ELR (cell line): ENCODE data around the gene MYO1B.

Experiments
- DNase-seq: peaks from one replicate; pipeline ENCODE4 v3.0.0-alpha.2; 2015; ENCODE audit warnings: low read depth

The MYO1B gene

DNA sequence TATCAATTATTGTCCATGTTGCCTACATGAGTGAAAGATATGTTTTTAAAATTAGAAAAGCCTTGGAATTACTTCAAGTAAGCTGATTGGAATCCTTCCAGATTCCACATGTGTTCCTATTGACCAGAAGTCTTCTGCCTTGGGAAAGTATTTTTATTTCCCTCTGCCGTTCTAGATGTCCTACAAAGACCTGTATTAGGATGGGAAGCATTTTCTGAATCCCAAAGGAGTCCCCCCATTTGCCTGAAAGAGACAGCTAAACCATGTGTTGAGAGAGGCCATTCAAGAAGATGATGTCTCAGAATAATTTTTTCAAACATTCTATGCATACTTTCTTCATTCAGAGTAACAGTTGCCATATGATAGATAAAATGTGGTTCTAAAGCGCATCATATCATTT lies 19.0 kb upstream of the MYO1B start:
- no peak for DNase-seq

DNA sequence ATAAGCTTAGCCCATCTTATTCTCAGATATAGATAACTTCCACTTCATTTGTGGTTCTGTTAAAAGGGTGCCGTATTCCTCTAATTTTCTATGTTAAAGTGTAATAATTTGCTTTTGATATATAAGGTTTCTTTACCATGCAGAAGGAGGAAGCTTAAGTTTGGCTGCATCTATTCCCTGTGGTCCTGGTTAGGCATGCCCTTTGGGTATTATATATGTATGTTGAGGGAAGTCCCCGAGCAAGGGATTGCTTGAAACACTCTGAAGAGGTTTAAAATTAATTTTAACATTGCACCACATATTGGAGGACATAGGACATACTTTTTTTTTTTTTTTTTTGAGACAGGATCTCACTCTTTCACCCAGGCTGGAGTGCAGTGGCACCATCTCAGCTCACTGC lies 16.9 kb upstream of the MYO1B start:
- no peak for DNase-seq

DNA sequence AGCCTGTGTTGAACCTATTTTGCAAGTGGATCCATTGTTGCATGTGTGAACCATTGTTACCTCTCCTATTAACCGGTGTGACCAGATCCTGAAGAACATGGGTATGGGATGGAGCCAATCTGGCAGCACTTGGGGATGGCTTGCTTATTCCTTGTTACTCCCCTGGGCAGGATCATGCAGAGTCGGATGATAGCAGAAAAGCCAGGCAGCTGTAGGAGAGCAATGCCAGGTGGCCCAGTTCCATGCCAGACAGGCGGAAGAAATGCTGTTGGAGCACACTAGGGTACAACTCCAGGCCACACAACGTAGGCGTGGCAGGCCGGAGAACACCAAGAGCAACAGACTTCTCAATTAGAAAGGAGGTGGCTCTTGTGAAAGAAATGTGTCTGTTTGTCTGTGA lies 16.3 kb upstream of the MYO1B start:
- no peak for DNase-seq

DNA sequence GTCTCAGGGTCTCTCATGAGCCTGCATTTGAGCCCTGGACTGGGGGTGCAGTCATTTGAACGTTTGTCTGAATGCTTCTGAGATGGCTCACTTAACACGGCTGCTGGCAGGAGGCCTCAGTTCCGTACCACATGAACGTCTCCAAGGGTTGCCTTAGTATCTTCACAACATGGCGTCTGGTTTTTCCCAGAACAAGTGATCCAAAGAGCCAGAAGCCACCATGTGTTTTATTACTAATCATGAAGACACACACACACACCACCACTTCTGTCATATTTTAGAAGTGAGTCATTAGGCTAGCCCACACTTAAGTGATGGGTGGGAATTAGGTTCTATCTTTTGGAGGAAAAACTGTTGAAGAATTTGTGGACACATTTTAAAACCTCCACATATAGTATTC lies 15.0 kb upstream of the MYO1B start:
- DNase-seq: peak; percentile 94

DNA sequence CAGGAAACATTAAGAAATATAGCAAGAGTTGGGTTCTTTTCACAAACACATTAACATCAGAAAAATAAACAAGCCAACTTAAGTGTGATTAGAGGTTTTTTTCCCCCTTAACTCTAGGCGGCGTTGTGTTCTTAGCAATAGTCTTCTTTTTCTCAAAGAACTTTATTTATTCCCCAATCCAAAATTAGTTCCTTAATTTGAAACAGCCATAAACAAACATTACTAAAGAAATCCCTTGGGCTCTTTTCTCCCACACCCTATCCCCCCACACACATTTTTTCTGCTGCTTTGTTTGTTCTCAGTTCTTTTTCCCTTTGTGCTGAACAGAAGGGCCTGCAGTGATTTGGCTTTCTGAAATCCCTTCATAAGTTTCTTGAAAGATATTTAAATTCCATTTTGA lies 13.2 kb upstream of the MYO1B start:
- peak; percentile 61 for DNase-seq

DNA sequence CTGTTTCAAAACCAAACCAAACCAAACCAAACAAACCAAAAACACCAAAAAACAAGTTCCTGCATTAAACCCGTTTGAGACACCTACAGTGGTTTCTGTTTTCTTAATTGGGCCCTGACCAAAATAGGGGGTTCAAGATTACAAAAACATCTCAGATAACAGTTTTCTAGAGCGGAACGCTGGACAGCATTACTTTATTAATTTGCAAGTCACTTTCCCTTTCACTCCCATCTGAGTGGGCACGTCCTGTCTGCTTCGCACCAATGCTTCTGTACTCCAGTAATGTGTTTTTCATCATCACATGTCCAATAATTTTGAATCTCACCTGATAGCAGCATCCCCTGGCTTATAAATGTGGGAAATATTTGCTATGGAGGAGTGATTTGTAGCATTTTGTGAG lies 11.7 kb upstream of the MYO1B start:
- no peak for DNase-seq

DNA sequence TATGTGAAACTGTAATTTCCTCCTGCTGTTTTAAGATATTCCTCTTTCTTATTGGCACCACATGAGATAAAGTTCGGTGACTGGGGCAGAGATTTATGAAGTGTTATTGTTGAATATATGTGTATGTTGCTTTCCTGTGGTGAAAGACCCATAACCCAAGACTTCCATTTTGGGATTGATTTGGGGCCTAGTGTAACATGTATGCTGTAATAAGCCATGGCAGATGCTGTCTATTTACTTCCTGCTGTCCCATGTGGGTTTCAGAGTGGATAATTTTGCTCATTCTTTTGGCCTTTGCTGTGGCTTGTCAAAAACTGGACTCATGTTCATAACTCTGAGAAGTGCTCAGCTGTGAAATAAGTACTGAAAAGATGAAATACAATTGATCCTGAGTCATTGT lies 10.8 kb upstream of the MYO1B start:
- no peak for DNase-seq

DNA sequence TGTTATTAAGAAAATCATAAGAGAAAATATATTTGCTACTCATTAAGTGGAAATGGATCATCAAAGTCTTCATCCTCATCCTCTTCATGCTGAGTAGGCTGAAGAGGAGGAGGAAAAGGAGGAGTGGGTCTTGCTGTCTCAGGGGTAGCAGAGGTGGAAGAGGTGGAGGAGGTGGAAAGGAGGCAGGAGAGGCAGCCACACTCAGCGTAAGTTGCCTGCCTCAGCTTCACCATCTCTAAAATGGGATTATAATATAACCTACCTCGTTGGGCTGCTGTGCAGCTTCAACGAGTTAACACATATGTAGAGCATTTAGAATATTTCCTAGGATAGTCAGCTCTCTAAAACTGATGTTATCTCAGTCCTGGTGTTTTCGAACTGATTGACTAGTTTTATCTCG lies 4.3 kb upstream of the MYO1B start:
- DNase-seq: no peak

DNA sequence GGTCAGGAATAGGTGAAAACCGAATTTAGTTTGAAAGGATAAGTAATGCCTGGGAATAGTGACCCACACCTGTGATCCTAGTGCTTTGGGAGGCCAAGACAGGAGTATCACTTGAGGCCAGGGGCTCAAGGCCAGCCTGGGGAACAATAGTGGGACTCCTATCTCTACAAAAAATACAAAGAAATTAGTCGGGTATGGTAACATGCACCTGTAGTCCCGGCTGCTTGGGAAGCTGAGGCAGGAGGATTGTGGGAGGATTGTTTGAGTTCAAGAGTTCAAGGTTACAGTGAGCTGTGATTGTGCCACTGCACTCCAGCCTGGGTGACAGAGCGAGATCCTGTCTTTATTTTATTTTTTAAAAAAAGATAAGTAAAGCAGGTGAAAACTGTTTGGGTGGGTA lies 3.8 kb upstream of the MYO1B start:
- DNase-seq: no peak

DNA sequence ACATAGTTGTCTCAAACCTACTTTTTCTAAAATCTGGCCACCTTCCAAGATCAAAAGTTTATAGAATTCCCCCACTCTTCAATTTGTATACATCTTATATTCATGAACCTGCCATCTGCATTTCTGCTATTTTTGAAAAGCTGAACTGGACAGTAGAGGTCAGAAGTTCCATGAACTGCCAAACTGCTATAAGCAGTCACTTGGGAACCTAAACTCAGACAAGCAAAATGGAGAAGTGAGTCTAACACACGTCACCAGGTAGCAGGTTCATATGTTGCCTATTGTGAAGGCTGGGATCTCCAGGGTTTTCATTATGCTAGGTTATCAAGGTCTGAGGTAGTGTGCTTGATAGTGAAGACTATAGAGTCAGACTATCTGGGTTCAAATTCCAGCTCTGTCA lies 2.0 kb upstream of the MYO1B start:
- DNase-seq: no peak

DNA sequence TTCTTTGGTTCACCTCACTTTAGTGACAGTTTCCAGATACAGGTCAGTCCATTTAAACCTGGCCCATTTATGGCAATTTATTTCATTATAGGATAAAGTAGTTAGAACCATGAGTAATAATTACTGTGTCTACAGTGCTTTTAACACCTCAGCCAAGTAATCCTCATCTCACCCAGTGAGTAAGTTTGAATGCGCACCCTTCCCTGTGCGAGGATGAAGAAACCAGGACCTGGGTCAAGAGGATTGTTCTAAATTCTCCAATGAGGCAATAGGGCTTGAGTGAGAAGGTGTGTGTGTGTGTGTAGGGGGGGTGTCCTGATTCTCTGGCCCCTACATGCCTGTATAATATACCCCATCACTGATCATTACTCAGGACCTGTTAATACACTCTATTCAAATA lies 854 bp upstream of the MYO1B start:
- no peak for DNase-seq

DNA sequence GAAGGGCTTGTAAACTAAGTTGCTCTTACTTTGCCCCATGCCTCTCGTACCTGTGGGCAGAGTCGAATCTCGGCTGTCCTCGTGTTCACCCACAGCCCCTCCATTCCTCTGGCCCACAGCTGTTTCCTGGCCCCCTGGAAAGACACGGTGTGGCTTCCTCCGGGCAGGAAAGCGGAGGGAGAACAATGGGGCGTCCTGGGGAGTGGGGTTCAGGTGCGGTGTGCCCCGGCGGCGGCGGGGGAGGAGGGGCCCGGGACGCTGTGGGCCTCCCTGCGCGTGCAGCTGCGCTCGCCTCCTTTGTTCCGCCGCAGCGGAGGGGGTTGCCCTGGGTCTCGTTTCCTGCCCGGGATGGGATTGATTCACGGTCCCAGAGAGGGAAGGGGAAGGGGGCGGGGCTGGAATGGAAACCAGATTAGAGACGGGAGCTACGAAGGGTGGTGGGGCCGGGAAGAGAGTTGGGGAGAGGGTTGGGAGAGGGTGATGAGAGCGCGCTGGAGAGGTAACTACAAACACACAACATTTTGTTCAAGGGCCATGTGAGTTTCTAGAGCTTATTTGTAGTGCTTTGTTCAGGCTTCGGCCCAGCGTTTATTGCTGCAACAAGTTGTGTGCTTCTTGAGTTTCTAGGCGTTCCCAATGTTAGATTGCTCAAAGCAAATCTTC lies 796 bp downstream of the MYO1B start:
- peak; percentile 91 for DNase-seq

DNA sequence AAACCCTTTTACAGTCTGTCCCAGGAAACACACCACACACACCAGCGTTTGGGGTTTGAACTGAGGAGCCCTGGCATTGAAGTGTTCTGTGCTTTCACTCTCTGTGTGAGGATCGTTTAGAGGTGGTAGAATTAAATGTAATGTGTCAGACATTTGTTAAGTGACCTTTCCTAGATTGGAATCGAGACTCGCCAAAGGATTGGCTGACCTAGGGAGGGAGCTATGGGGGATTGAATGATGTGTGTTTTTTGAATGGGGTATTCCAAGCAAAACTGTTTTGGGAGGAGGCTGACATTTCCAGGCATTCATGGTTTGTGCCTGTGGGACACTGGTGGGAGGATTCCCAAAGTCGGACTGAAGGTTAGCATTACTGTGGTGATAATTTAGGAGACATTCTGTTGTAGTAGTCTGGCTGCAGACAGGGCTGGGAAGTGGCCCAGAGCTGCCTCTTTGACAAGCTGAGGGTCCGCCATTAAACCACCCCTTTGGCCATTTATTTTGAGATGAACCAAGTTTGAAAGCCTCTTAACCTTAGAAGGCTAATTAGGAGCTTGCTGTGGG lies 1.7 kb downstream of the MYO1B start:
- DNase-seq: peak; percentile 41

DNA sequence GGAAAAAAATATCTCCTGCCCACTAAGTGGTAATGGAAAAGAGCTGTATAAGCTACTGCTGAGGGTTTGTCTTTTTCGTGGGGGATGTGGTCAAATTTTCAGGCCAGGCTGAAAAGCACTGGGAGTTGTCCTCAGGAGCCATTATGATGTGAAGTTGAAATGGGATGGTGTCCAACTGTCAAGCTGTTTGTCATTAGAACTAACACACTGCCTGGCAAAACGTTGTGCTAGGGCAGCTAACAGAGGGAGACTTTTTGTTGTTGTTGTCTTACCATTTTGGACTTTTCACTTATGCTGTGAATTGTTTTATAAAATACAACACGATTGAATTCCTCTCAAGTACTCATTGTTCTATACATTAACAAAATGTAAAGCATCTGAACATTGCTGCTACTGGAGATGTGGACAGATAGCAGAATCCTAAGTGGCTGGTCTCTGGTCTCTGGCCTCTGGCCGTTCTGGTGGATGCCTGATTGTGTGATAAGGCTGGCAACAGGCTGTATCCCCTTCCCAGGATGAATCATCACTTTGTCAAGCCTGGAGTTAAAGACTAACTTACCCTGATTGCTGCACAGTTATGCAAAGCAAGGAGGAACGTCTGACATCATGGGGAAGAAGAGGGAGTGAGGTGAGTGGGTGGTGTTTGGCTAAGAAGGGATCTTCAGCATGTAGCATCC lies 2.3 kb downstream of the MYO1B start:
- DNase-seq: peak; percentile 98

DNA sequence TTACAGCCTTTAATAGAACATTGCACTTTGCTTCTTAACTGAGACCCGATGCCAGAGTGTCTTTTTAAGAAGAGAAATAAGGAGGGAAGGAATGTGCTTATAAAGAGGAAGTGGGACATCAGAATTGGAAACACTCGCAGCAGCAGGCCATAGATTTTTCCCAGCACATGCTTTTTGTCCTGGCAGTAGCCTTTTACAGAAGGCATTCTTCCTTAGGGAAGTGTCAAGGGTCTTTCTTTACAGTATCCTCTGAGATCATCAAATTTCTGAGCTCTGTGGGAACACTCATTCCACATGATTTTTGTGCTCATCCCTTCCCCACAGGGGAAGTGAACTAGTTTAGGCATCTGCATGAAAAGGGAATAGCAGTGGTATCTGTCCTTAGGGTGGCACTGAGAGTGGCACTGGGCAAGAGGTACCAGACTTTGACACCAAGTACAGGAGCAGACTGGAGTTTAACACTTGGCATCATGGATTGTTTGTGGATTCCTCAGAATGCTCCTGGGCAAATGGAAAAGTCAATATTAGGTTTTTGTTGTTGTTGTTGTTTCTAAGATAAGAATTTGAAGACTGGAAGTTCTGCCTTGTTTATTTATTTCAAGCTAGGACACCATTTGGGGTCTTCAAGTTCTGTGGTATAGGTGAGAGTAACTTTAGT lies 4.1 kb downstream of the MYO1B start:
- DNase-seq: peak; percentile 38

DNA sequence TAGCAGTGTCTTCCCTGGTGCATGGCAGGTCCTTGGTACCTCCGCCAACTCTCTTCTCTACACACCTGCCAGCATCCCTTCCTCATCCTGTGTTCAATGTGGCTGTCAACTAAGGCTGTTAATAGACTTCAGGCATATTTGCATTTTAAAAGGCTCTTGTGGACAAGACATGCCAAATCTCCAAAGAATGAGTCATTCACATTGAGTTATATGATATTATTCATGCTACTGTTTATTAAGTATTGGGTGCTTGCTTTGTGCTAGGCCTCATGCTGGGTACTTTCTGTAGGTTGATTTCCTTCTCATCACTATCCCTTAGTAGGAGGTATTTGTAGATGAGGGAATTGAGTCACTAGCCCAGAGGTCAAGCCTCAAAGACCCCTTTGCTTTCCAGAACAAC lies 5.2 kb downstream of the MYO1B start:
- peak; percentile 65 for DNase-seq

DNA sequence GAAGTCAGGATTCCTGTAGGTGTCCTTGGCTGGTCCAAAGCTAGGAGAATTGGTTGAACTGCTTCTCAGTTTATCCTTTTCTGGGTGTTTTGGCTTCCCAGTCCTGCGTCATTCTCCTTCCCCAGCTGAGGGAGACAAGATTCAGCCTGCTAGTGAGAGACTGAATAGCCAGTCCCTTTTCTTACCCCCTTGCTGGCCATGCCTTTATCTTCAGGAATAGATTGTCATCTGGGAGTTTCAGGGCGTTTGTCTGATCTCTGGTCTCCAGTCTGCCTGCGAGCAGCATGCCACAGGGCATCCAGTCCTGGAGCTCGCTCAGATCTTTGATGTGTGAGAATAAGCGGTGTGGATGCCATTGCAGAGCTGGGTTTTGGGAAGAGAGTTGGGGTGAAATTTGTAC lies 5.8 kb downstream of the MYO1B start:
- no peak for DNase-seq

DNA sequence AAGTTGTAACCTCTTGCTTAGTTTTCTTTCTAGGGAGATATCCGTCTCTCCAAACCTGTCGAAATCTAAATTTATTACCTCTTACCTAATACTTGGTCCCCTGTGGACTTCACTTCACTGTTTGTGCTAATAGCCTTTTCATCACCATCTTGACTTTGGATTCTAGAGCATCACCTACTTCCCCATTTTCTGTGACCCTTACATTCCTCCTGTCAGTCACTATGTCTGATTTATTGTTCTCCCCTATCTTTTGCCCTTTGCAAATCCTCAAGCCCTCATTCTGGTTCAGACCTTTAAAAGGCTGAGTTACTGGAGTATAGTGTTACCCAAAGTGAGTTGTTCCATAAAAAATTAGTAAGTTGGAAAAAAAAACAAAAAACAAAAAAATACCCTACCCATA lies 7.5 kb downstream of the MYO1B start:
- no peak for DNase-seq

DNA sequence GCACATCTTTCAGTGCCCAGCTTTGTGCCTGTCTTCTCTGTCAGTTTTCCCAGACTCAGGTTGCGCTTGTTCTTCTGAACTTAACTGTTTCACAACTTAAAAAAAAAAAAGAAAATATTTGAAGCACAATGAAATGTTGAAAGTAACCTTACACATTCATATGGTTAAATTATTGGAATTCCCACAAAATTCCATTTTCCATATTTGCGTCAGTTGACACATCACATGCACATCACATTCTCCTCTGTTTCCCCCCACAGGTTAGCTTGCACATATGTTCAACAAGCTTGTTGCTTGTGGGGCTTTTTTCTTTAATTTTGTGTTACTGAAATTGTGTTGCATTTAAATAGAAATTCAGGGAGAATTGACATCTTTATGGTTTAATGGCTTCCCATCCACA lies 8.3 kb downstream of the MYO1B start:
- DNase-seq: no peak

DNA sequence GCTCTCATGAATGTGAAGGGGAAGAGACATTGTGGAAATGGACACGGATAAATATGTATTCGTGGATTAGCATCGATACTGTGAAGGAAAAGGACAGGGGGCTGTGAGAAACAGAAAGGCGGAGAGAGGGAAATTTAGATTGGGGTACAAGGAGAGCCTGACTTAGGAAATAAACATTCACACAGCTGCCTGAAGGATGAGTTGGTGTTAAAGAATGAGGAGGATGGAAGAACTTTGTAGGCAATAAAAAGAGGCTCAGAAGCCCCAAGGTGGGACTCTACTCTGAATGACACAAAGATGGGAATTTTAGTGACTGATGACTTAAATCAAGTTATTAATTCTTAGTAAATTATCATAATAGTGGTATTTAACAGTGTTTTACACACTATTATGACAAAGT lies 10.1 kb downstream of the MYO1B start:
- DNase-seq: peak; percentile 54

DNA sequence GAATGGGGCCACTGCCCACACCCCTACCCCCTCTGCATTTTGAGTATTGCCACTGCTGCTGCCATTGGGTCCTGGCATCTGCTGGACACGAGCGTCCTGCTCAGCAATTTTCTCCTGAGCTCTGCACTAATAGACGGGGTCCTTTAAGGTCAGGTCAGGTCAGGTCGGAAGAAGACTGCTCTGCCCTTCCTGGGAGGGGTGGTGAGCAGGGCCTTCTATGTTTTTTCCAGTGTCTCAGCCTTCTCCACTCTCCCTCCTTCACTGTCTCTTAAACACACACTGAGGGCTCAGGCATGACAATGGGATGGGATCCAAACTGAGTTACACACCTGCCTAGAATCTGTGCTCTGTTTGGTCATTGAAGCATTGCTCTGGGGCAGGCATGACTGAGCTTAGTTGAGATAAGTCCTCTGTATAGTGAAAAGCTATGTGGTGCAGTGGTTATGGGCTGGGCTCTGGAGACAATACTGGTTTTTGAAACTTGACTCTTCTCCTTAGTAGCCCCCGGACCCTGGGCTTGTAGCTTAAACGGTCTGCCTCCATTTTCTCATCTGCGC lies 10.6 kb downstream of the MYO1B start:
- DNase-seq: no peak

DNA sequence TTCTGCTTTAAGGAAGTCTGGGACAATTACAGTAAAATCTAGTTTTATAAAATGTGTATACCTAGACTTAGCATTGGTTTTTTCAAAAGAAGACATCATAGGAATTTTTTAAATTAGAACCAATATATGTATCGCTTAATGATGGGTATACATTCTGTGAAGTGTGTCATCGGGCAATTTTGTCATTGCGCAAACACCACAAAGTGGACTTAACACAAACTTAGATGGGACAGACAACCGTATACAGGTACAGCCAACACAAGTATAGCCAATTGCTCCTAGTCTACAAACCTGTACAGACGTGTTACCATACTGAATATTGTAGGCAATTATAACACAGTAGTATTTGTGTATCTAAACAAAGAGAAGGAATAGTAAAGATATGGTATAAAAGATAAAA lies 12.7 kb downstream of the MYO1B start:
- no peak for DNase-seq

DNA sequence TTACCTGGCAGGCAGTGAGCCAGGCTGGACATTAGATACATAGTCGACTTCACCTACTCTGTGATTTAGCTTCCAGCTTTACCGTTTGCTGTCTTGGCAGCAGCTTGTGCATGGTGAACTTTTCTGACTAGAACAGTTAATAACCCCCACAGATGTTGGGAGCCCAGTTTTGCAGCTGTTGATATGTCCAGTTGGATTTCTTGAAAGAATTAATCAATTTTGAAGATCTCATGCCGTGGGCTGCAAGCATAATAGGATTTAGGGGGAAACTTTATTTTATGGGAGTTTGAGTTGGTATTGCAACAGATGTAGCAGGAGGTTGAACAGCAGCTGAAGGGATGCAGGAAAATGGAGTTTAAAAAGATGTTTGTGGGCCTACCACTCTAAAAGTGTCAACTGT lies 13.8 kb downstream of the MYO1B start:
- no peak for DNase-seq
